ENCODE results near the gene KLHL13.
"Not testable (repeated sequence)": the region's sequence is repeated elsewhere in the genome, so short reads cannot be mapped to it uniquely, and the experiment has no call there.

The KLHL13 gene

GRCh38 chrX:118038614-118039365 lies 77.8 kb downstream of the KLHL13 start:
- TF ChIP-seq CTCF (IDR thresholded peaks at IDR 0.05; ENCODE audit: control insufficient read depth, insufficient read depth, low read depth, low read length, missing control alignments): no peak
- DNase-seq (ENCODE audit: low read depth): no peak

GRCh38 chrX:118026631-118027030 lies 90.0 kb downstream of the KLHL13 start:
- no peak for TF ChIP-seq CTCF (IDR thresholded peaks at IDR 0.05; ENCODE audit: control insufficient read depth, insufficient read depth, low read depth, low read length, missing control alignments)
- no peak overlapping the region for H3K4me3 ChIP-seq (ENCODE audit: control insufficient read depth, low read depth, low read length)
- no peak for DNase-seq (ENCODE audit: low read depth)

More at GRCh38 chrX:118038614-118039365, 77.8 kb downstream of the KLHL13 start:
- H3K4me3 ChIP-seq (ENCODE audit: control insufficient read depth, low read depth, low read length): no peak overlapping the region

GRCh38 chrX:118025226-118025625 lies 91.4 kb downstream of the KLHL13 start:
- TF ChIP-seq CTCF (IDR thresholded peaks at IDR 0.05; ENCODE audit: control insufficient read depth, insufficient read depth, low read depth, low read length, missing control alignments): no peak
- H3K4me3 ChIP-seq (ENCODE audit: control insufficient read depth, low read depth, low read length): no peak overlapping the region
- DNase-seq (ENCODE audit: low read depth): no peak

- DNase-seq (ENCODE audit: low read depth): no peak
- H3K4me3 ChIP-seq (ENCODE audit: control insufficient read depth, low read depth, low read length): no peak overlapping the region
- no peak for TF ChIP-seq CTCF (IDR thresholded peaks at IDR 0.05; ENCODE audit: control insufficient read depth, insufficient read depth, low read depth, low read length, missing control alignments)
These were observed 92.1 kb downstream of the KLHL13 start for GRCh38 chrX:118024482-118024881.

- no peak overlapping the region for H3K4me3 ChIP-seq (ENCODE audit: control insufficient read depth, low read depth, low read length)
- no peak for DNase-seq (ENCODE audit: low read depth)
- no peak for TF ChIP-seq CTCF (IDR thresholded peaks at IDR 0.05; ENCODE audit: control insufficient read depth, insufficient read depth, low read depth, low read length, missing control alignments)
These were observed 93.9 kb downstream of the KLHL13 start for GRCh38 chrX:118022753-118023152.

- H3K4me3 ChIP-seq (ENCODE audit: control insufficient read depth, low read depth, low read length): no peak overlapping the region
- no peak for TF ChIP-seq CTCF (IDR thresholded peaks at IDR 0.05; ENCODE audit: control insufficient read depth, insufficient read depth, low read depth, low read length, missing control alignments)
- DNase-seq (ENCODE audit: low read depth): no peak
These were observed 100.2 kb downstream of the KLHL13 start for GRCh38 chrX:118016422-118016821.

GRCh38 chrX:118002417-118002816 lies 114.2 kb downstream of the KLHL13 start:
- H3K4me3 ChIP-seq (ENCODE audit: control insufficient read depth, low read depth, low read length); DNase-seq (ENCODE audit: low read depth): not testable (repeated sequence)

Data from AG09309 (cell line).